ENCODE measurements around the gene GBF1. TPM values are rescaled to one million over a fixed set of nuclear protein-coding genes. Genes with fewer than 3 reads are reported as not detected.

GBF1 gene
- total RNA-seq, 6 experiments from 2014 or later: 67.2 to 83.6 (median 74.2) TPM

- H3K4me3 Mint-ChIP-seq: no peak overlapping the region
- H3K4me1 Mint-ChIP-seq (ENCODE audit: low read depth): peaks cover 20% of the 10 kb centered on the region
- TF ChIP-seq CTCF (IDR thresholded peaks at IDR 0.05): no peak
- H3K9me3 Mint-ChIP-seq: no peaks in the 10 kb centered on the region
- H3K36me3 Mint-ChIP-seq (ENCODE audit: low read depth): peaks cover 56% of the 10 kb centered on the region
- H3K27me3 Mint-ChIP-seq (ENCODE audit: insufficient read depth): no peaks in the 10 kb centered on the region; the same call in 1 of the 2 replicates
- DNase-seq: peak; percentile 32
- peak overlapping the region; percentile 24; the same call in 1 of the 2 replicates for H3K27ac Mint-ChIP-seq
Measured at GRCh38 chr10:102358712-102359382, 113.5 kb downstream of the GBF1 start.

- peaks cover 62% of the 10 kb centered on the region for H3K36me3 Mint-ChIP-seq (ENCODE audit: low read depth)
- H3K27me3 Mint-ChIP-seq (ENCODE audit: insufficient read depth): peaks cover 7% of the 10 kb centered on the region
- no peak for TF ChIP-seq CTCF (IDR thresholded peaks at IDR 0.05)
- peaks cover 21% of the 10 kb centered on the region for H3K4me1 Mint-ChIP-seq (ENCODE audit: low read depth)
- no peak overlapping the region for H3K4me3 Mint-ChIP-seq
- H3K27ac Mint-ChIP-seq: peak overlapping the region; percentile 29; the same call in 1 of the 2 replicates
- peak; percentile 21 for DNase-seq
- no peaks in the 10 kb centered on the region for H3K9me3 Mint-ChIP-seq
Measured at GRCh38 chr10:102367441-102367840, 122.1 kb downstream of the GBF1 start.

- H3K4me3 Mint-ChIP-seq: no peak overlapping the region
- H3K27ac Mint-ChIP-seq: peak overlapping the region; percentile 29
- peaks cover 61% of the 10 kb centered on the region for H3K36me3 Mint-ChIP-seq (ENCODE audit: low read depth)
- no peaks in the 10 kb centered on the region for H3K9me3 Mint-ChIP-seq
- TF ChIP-seq CTCF (IDR thresholded peaks at IDR 0.05): no peak
- peaks cover 7% of the 10 kb centered on the region for H3K27me3 Mint-ChIP-seq (ENCODE audit: insufficient read depth)
- DNase-seq: no peak
- H3K4me1 Mint-ChIP-seq (ENCODE audit: low read depth): peaks cover 21% of the 10 kb centered on the region
Measured at GRCh38 chr10:102368077-102368476, 122.7 kb downstream of the GBF1 start.

GRCh38 chr10:102371295-102371694 is 126.0 kb downstream of the GBF1 start:
- no peak for DNase-seq
- Mint-ChIP-seq H3K36me3 (ENCODE audit: low read depth) (peaks cover 53% of the 10 kb centered on the region), H3K27ac (no peak overlapping the region), H3K27me3 (ENCODE audit: insufficient read depth) (peaks cover 10% of the 10 kb centered on the region), H3K4me1 (ENCODE audit: low read depth) (peaks cover 21% of the 10 kb centered on the region), H3K4me3 (no peak overlapping the region), H3K9me3 (no peaks in the 10 kb centered on the region)
- TF ChIP-seq CTCF (IDR thresholded peaks at IDR 0.05): no peak

- Mint-ChIP-seq H3K4me1 (ENCODE audit: low read depth) (no peaks in the 10 kb centered on the region), H3K9me3 (no peaks in the 10 kb centered on the region), H3K4me3 (no peak overlapping the region), H3K27me3 (ENCODE audit: insufficient read depth) (peaks cover 8% of the 10 kb centered on the region), H3K36me3 (ENCODE audit: low read depth) (peaks cover 38% of the 10 kb centered on the region), H3K27ac (no peak overlapping the region)
- 0 out of 2 replicates have a peak, but pooled peaks have one; percentile 12 for TF ChIP-seq CTCF (IDR thresholded peaks at IDR 0.05)
- DNase-seq: no peak
Measured at GRCh38 chr10:102375250-102375649, 129.9 kb downstream of the GBF1 start.

Data from HFFc6 (cell line).